Fibroblast of skin of abdomen (primary cell): ENCODE results near the gene NAT16.
A peak's percentile ranks its signal among the peaks of the same experiment; 100 is the strongest.
"Not testable (repeated sequence)": the region's sequence is repeated elsewhere in the genome, so short reads cannot be mapped to it uniquely, and the experiment has no call there.

ENCODE experiments used
- DNase-seq: peaks from one replicate; pipeline ENCODE4 v3.0.0-alpha.2; 2013

The NAT16 gene

DNA sequence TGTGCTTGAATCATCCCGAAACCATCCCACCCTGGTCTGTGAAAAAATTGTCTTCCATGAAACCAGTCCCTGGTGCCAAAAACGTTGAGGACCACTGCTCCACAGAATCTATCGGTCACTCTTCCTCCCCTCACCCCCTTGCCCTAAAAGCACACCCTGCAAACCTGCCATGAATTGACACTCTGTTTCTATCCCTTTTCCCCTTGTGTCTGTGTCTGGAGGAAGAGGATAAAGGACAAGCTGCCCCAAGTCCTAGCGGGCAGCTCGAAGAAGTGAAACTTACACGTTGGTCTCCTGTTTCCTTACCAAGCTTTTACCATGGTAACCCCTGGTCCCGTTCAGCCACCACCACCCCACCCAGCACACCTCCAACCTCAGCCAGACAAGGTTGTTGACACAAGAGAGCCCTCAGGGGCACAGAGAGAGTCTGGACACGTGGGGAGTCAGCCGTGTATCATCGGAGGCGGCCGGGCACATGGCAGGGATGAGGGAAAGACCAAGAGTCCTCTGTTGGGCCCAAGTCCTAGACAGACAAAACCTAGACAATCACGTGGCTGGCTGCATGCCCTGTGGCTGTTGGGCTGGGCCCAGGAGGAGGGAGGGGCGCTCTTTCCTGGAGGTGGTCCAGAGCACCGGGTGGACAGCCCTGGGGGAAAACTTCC lies 54.0 kb downstream of the NAT16 start:
- peak; percentile 88 for DNase-seq

DNA sequence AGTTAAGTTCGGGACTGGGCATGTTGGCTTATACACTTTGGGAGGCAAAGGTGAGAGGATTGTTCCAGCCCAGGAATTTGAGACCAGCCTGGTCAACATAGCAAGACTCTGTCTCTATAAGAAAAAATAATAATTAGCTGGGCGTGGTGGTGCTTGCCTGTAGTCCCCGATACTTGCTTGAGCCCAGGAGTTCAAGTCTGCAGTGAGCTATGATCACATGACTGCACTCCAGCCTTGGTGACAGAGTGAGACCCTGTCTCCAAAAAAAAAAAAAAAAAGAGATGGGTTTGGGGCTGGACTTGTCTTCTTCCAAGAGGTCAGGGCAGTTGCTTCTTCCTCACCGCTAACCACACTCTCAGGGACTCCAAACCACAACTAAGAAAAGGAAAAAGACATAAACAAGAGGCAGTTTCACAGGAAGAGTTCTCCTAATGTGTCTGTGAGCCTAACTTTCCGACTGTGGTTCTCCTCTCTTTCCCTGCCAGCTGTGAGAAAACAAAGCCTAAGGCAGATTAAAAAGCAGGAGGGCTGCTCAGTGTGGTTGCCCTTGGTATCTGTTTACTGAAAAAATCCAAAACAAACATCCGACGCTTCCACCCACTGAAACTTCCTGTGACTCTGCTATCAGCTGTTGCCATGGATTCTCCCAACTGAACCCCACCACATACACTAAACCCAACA lies 55.6 kb downstream of the NAT16 start:
- peak; percentile 55 for DNase-seq

GRCh38 chr7:101123703-101124068 lies 56.4 kb downstream of the NAT16 start:
- DNase-seq, result no peak

GRCh38 chr7:101122933-101123702 lies 57.0 kb downstream of the NAT16 start:
- DNase-seq, result no peak

- peak; percentile 99 for DNase-seq
Observed at GRCh38 chr7:101121991-101122932, 57.8 kb downstream of the NAT16 start.

GRCh38 chr7:101121631-101121990 lies 58.5 kb downstream of the NAT16 start:
- not testable (repeated sequence) for DNase-seq
